HL-60 (cell line): ENCODE measurements around the gene ECM2.

ENCODE experiments used
- POLR2AphosphoS5 ChIP-seq: IDR thresholded peaks from 2 replicates; pipeline ENCODE4 v1.6.1; 2012; ENCODE audit warnings: low read depth
- SPI1 ChIP-seq: IDR thresholded peaks from 2 replicates; pipeline ENCODE4 v1.6.1; 2012; ENCODE audit warnings: low read depth, mild to moderate bottlenecking, borderline replicate concordance
- TF ChIP-seq, protein P1 (sequence below): IDR thresholded peaks from one replicate; pipeline ENCODE4 v1.5.1; 2011; ENCODE audit warnings: low read length, control low read depth, inconsistent platforms; ENCODE audit not compliant: insufficient read depth
- TF ChIP-seq, protein P2 (sequence below): IDR thresholded peaks from 2 replicates; pipeline ENCODE4 v1.6.1; 2012; ENCODE audit warnings: low read depth; ENCODE audit not compliant: insufficient replicate concordance

DNA sequence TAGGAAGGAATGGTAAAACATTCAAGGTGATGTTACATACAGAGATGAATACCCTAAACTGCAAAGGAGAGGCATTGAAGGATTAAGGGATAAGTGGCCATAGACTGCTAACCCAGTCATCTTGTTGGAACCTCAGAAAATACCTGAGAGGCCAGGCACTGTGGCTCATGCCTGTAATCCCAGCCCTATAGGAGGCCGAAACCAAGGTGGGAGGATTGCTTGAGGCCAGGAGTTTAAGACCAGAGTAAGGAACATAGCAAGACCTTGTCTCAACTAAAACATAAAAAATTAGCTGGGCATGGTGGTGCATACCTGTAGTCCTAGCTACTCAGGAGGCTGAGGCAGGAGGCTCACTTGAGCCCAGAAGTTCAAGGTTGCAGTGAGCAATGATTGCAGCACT, 10.9 kb downstream of the ECM2 start:
- TF ChIP-seq, protein P1, sequence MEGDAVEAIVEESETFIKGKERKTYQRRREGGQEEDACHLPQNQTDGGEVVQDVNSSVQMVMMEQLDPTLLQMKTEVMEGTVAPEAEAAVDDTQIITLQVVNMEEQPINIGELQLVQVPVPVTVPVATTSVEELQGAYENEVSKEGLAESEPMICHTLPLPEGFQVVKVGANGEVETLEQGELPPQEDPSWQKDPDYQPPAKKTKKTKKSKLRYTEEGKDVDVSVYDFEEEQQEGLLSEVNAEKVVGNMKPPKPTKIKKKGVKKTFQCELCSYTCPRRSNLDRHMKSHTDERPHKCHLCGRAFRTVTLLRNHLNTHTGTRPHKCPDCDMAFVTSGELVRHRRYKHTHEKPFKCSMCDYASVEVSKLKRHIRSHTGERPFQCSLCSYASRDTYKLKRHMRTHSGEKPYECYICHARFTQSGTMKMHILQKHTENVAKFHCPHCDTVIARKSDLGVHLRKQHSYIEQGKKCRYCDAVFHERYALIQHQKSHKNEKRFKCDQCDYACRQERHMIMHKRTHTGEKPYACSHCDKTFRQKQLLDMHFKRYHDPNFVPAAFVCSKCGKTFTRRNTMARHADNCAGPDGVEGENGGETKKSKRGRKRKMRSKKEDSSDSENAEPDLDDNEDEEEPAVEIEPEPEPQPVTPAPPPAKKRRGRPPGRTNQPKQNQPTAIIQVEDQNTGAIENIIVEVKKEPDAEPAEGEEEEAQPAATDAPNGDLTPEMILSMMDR = no peak
- TF ChIP-seq POLR2AphosphoS5 = no peak
- TF ChIP-seq SPI1 = no peak
- TF ChIP-seq, protein P2, sequence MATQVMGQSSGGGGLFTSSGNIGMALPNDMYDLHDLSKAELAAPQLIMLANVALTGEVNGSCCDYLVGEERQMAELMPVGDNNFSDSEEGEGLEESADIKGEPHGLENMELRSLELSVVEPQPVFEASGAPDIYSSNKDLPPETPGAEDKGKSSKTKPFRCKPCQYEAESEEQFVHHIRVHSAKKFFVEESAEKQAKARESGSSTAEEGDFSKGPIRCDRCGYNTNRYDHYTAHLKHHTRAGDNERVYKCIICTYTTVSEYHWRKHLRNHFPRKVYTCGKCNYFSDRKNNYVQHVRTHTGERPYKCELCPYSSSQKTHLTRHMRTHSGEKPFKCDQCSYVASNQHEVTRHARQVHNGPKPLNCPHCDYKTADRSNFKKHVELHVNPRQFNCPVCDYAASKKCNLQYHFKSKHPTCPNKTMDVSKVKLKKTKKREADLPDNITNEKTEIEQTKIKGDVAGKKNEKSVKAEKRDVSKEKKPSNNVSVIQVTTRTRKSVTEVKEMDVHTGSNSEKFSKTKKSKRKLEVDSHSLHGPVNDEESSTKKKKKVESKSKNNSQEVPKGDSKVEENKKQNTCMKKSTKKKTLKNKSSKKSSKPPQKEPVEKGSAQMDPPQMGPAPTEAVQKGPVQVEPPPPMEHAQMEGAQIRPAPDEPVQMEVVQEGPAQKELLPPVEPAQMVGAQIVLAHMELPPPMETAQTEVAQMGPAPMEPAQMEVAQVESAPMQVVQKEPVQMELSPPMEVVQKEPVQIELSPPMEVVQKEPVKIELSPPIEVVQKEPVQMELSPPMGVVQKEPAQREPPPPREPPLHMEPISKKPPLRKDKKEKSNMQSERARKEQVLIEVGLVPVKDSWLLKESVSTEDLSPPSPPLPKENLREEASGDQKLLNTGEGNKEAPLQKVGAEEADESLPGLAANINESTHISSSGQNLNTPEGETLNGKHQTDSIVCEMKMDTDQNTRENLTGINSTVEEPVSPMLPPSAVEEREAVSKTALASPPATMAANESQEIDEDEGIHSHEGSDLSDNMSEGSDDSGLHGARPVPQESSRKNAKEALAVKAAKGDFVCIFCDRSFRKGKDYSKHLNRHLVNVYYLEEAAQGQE = no peak
